SK-N-SH (cell line): ENCODE measurements around the gene CIT. TPM values are rescaled to one million over a fixed set of nuclear protein-coding genes. Genes with fewer than 3 reads are reported as not detected.

Experiments used
- CTCF ChIA-PET: fragments of 300-600, 350-600 bp; formaldehyde crosslinking; extraction: SDS; loops from one replicate; lab custom pipeline; 2021; lab: Yijun Ruan, JAX
- POLR2A ChIA-PET: fragments of 350-600 bp; sonication (Branson Sonifier 250); formaldehyde crosslinking; extraction: SDS; loops from one replicate; lab custom pipeline; 2020; ENCODE audit warnings: antibody characterized with exemption, inconsistent platforms; lab: Yijun Ruan, JAX
- DNase-seq: peaks from one replicate; pipeline ENCODE4 v3.0.0; 2012
- H2AFZ ChIP-seq: fragments of 200-600 bp; sonication (generic); 2 replicates; pipeline ENCODE4 v1.8.1; 2016; ENCODE audit warnings: antibody characterized with exemption, mild to moderate bottlenecking, low read depth
- H3F3A ChIP-seq: fragments of 200-600 bp; sonication (generic); replicated peaks from 2 replicates; pipeline ENCODE3; 2016; ENCODE audit warnings: antibody characterized with exemption, mild to moderate bottlenecking; ENCODE audit not compliant: insufficient read depth
- H3K27ac ChIP-seq, 2 experiments: fragments of 200-500 bp in 1 of 2; fragments of 200-600 bp in 1 of 2; sonication (Bioruptor generic) in 1 of 2; sonication (generic), shearing (Covaris generic) in 1 of 2; 2 replicates each; pipeline versions ENCODE4 v1.5.1 to v1.6.1; 2014 to 2016; ENCODE audit warnings: low read depth in 2 of 2, inconsistent platforms in 1 of 2, low read length in 1 of 2, mild to moderate bottlenecking in 1 of 2, mixed read lengths in 1 of 2
- H3K27me3 ChIP-seq: fragments of 200-600 bp; sonication (generic), shearing (Covaris generic); 2 replicates; pipeline ENCODE4 v1.6.1; 2016; ENCODE audit warnings: mixed run types; ENCODE audit not compliant: insufficient read depth
- H3K36me3 ChIP-seq, 2 experiments: fragments of 200-500 bp in 1 of 2; fragments of 200-600 bp in 1 of 2; sonication (Bioruptor generic) in 1 of 2; sonication (generic) in 1 of 2; replicated peaks in 1 of 2; 2 replicates each; pipeline versions ENCODE3 to v1.5.1; 2014 to 2016; ENCODE audit warnings: low read length in 1 of 2, mild to moderate bottlenecking in 1 of 2; ENCODE audit not compliant: insufficient read depth in 2 of 2, control insufficient read depth in 1 of 2
- H3K4me1 ChIP-seq, 2 experiments: fragments of 200-500 bp in 1 of 2; fragments of 200-600 bp in 1 of 2; sonication (Bioruptor generic) in 1 of 2; sonication (generic), shearing (Covaris generic) in 1 of 2; 2 replicates each; pipeline versions ENCODE4 v1.5.1 to v1.6.1; 2014 to 2016; ENCODE audit warnings: low read depth in 1 of 2, low read length in 1 of 2, mixed run types in 1 of 2; ENCODE audit not compliant: insufficient read depth in 2 of 2, control insufficient read depth in 1 of 2
- H3K4me2 ChIP-seq: fragments of 200-600 bp; sonication (generic), shearing (Covaris generic); 2 replicates; pipeline ENCODE4 v1.6.1; 2017; ENCODE audit warnings: mixed run types
- H3K4me3 ChIP-seq, 2 experiments: fragments of 200-500 bp in 1 of 2; fragments of 200-600 bp in 1 of 2; sonication (Bioruptor generic) in 1 of 2; sonication (generic), shearing (Covaris generic) in 1 of 2; 2 replicates each; pipeline versions ENCODE4 v1.5.1 to v1.8.1; 2014 to 2016; ENCODE audit warnings: low read depth in 2 of 2, inconsistent platforms in 1 of 2, low read length in 1 of 2, mild to moderate bottlenecking in 1 of 2, mixed read lengths in 1 of 2, moderate library complexity in 1 of 2
- H3K79me2 ChIP-seq: fragments of 200-600 bp; sonication (generic); 2 replicates; pipeline ENCODE4 v1.8.1; 2017; ENCODE audit warnings: mild to moderate bottlenecking; ENCODE audit not compliant: insufficient read depth
- H3K9ac ChIP-seq: fragments of 200-600 bp; sonication (generic); 2 replicates; pipeline ENCODE4 v1.6.1; 2017; ENCODE audit warnings: mixed run types
- H3K9me2 ChIP-seq: fragments of 200-600 bp; sonication (generic); 2 replicates; pipeline ENCODE4 v1.6.1; 2017; ENCODE audit warnings: mixed run types
- H3K9me3 ChIP-seq: fragments of 200-600 bp; sonication (generic); 2 replicates; pipeline ENCODE4 v1.6.1; 2017; ENCODE audit warnings: mixed run types, mild to moderate bottlenecking, moderate library complexity
- H4K20me1 ChIP-seq: fragments of 200-600 bp; sonication (generic); 2 replicates; pipeline ENCODE4 v1.6.1; 2017; ENCODE audit warnings: mild to moderate bottlenecking, mixed run types; ENCODE audit not compliant: insufficient read depth
- CHD2 ChIP-seq: fragments of 150-350 bp; IDR thresholded peaks from 2 replicates; pipeline ENCODE4 v1.6.1; 2018; ENCODE audit warnings: low read length; ENCODE audit not compliant: partially characterized antibody
- EZH2phosphoT487 ChIP-seq: fragments of 200-600 bp; sonication (generic); IDR thresholded peaks from 2 replicates; pipeline ENCODE4 v1.6.1; 2017; ENCODE audit warnings: low read depth, mixed run types, mild to moderate bottlenecking, antibody characterized with exemption, moderate library complexity, borderline replicate concordance
- FOXM1 ChIP-seq: IDR thresholded peaks from 2 replicates; pipeline ENCODE4 v1.4.0; 2012; ENCODE audit warnings: low read depth, mild to moderate bottlenecking
- GABPA ChIP-seq: IDR thresholded peaks from 2 replicates; pipeline ENCODE4 v1.4.0; 2012; ENCODE audit warnings: low read depth, mild to moderate bottlenecking
- MEF2A ChIP-seq: IDR thresholded peaks from 2 replicates; pipeline ENCODE4 v1.4.0; 2012; ENCODE audit warnings: low read depth, borderline replicate concordance
- MXI1 ChIP-seq: IDR thresholded peaks from 2 replicates; pipeline ENCODE4 v1.6.1; 2012; ENCODE audit warnings: mild to moderate bottlenecking, low read depth, low read length, improper control_type of control experiment
- NRF1 ChIP-seq: IDR thresholded peaks from 2 replicates; pipeline ENCODE4 v1.6.1; 2012; ENCODE audit warnings: low read depth, mild to moderate bottlenecking, low read length
- POLR2AphosphoS5 ChIP-seq: IDR thresholded peaks from 2 replicates; pipeline ENCODE4 v1.6.1; 2012; ENCODE audit warnings: low read depth, low read length
- RAD21 ChIP-seq: IDR thresholded peaks from 2 replicates; pipeline ENCODE4 v1.6.1; 2012; ENCODE audit warnings: mild to moderate bottlenecking, low read length
- SIN3A ChIP-seq: IDR thresholded peaks from 2 replicates; pipeline ENCODE4 v1.6.1; 2012; ENCODE audit warnings: low read depth, mild to moderate bottlenecking, low read length, moderate library complexity, borderline replicate concordance
- SMC3 ChIP-seq: IDR thresholded peaks from 2 replicates; pipeline ENCODE4 v1.6.1; 2012; ENCODE audit warnings: low read depth, low read length, improper control_type of control experiment
- TAF1 ChIP-seq: IDR thresholded peaks from 2 replicates; pipeline ENCODE4 v1.6.1; 2012; ENCODE audit warnings: low read depth, mild to moderate bottlenecking, low read length, moderate library complexity, borderline replicate concordance
- TEAD4 ChIP-seq: IDR thresholded peaks from 2 replicates; pipeline ENCODE4 v1.4.0; 2012; ENCODE audit warnings: mild to moderate bottlenecking, borderline replicate concordance; ENCODE audit not compliant: insufficient read depth
- WGBS: methylation state at CpG from one replicate; pipeline ENCODE4 v1.1.6; 2017; ENCODE audit warnings: low lambda C conversion rate; 5-methylcytosine and 5-hydroxymethylcytosine counted together
- polyA plus RNA-seq, 3 experiments: library from polyadenylated mRNA; depleted of rRNA; stranded (reverse); fragments of >200 nt; gene quantifications; 2 replicates each; pipeline ENCODE4 v1.2.3, GENCODE V29; 2012
- TF ChIP-seq, protein P1 (sequence below): IDR thresholded peaks from 2 replicates; pipeline ENCODE4 v1.6.1; 2012; ENCODE audit warnings: mild to moderate bottlenecking, low read depth, low read length, moderate library complexity
- TF ChIP-seq, protein P2 (sequence below): fragments of 200-600 bp; sonication (generic); IDR thresholded peaks from 2 replicates; pipeline ENCODE4 v1.6.1; 2017; ENCODE audit warnings: antibody characterized with exemption, mild to moderate bottlenecking, moderate library complexity
- TF ChIP-seq, protein P3 (sequence below): IDR thresholded peaks from 2 replicates; pipeline ENCODE4; 2012
- TF ChIP-seq, protein P4 (sequence below): IDR thresholded peaks from 2 replicates; pipeline ENCODE4 v1.4.0; 2012; ENCODE audit warnings: low read depth

Gene CIT
- polyA plus RNA-seq, 1 of the 3 experiments (the other 2 are of a cell fraction): 7.7 TPM

DNA sequence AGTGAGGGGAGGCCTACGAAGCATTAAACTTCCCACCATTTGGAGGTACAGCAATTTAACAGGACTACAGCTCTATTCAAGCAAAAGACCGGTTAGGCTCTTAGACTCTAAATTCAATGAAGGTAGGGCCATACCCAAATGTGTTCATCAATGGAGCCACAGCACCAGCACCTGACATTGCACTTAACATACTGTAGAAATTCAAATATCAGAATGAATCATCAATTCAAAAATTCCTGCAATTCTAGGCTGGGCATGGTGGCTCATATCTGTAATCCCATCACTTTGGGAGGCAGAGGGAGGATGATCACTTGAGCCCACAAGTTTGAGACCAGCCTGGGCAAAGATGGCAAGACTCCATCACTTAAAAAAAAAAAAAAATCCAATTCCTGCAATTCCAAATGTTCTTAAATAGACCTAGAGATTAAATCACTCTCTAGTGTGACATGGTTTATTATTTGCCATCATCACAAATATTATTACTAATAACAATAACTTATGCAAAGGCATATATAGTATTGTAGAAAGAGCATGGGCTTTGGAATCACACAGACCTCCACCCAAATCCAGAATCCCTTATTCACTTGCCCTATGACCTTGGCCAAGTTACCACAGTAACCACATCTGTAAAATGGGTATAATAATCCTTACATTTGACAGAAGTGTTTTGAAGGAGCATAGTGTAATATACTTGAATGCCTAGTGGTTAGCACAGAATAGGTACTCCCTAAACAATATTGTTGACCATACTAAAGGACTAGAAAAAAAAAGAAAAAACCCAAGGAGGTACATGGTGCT is 59.4 kb downstream of the CIT start:
- no peaks in the 10 kb centered on the region for H4K20me1 ChIP-seq
- no peaks in the 10 kb centered on the region for H3K9me3 ChIP-seq
- no peak overlapping the region for H3K4me2 ChIP-seq
- peaks cover 12 to 13% of the 10 kb centered on the region in 2 experiments for H3K36me3 ChIP-seq
- H3K9ac ChIP-seq: no peak overlapping the region
- H3F3A ChIP-seq: peaks cover 6% of the 10 kb centered on the region
- no peak overlapping the region for H2AFZ ChIP-seq
- H3K27ac ChIP-seq: no peak overlapping the region
- H3K4me3 ChIP-seq: no peak overlapping the region
- no peaks in the 10 kb centered on the region; a peak in 1 of 4 replicates for H3K4me1 ChIP-seq
- peaks cover 34% of the 10 kb centered on the region; the same call in 1 of the 2 replicates for H3K79me2 ChIP-seq
- no peak for DNase-seq
- ChIA-PET POLR2A (no interaction called here), CTCF (interaction anchor here (1.0 kb wide), 1 partner anchor 8 kb away, joined by 3 read pairs; no protein-coding TSS in a partner anchor)
- WGBS: 100% methylated on average over 2 of the region's 2 CpGs
- no peaks in the 10 kb centered on the region for H3K27me3 ChIP-seq
- H3K9me2 ChIP-seq: no peaks in the 10 kb centered on the region
- no peak for TF ChIP-seq SIN3A
- TF ChIP-seq FOXM1: no peak
- no peak for TF ChIP-seq RAD21
- TF ChIP-seq POLR2AphosphoS5: no peak
- TF ChIP-seq TAF1: no peak
- TF ChIP-seq CHD2: no peak
- no peak for TF ChIP-seq MXI1
- no peak for TF ChIP-seq GABPA
- TF ChIP-seq, protein P1, sequence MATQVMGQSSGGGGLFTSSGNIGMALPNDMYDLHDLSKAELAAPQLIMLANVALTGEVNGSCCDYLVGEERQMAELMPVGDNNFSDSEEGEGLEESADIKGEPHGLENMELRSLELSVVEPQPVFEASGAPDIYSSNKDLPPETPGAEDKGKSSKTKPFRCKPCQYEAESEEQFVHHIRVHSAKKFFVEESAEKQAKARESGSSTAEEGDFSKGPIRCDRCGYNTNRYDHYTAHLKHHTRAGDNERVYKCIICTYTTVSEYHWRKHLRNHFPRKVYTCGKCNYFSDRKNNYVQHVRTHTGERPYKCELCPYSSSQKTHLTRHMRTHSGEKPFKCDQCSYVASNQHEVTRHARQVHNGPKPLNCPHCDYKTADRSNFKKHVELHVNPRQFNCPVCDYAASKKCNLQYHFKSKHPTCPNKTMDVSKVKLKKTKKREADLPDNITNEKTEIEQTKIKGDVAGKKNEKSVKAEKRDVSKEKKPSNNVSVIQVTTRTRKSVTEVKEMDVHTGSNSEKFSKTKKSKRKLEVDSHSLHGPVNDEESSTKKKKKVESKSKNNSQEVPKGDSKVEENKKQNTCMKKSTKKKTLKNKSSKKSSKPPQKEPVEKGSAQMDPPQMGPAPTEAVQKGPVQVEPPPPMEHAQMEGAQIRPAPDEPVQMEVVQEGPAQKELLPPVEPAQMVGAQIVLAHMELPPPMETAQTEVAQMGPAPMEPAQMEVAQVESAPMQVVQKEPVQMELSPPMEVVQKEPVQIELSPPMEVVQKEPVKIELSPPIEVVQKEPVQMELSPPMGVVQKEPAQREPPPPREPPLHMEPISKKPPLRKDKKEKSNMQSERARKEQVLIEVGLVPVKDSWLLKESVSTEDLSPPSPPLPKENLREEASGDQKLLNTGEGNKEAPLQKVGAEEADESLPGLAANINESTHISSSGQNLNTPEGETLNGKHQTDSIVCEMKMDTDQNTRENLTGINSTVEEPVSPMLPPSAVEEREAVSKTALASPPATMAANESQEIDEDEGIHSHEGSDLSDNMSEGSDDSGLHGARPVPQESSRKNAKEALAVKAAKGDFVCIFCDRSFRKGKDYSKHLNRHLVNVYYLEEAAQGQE: no peak
- no peak for TF ChIP-seq EZH2phosphoT487
- TF ChIP-seq TEAD4: no peak
- TF ChIP-seq, protein P2, sequence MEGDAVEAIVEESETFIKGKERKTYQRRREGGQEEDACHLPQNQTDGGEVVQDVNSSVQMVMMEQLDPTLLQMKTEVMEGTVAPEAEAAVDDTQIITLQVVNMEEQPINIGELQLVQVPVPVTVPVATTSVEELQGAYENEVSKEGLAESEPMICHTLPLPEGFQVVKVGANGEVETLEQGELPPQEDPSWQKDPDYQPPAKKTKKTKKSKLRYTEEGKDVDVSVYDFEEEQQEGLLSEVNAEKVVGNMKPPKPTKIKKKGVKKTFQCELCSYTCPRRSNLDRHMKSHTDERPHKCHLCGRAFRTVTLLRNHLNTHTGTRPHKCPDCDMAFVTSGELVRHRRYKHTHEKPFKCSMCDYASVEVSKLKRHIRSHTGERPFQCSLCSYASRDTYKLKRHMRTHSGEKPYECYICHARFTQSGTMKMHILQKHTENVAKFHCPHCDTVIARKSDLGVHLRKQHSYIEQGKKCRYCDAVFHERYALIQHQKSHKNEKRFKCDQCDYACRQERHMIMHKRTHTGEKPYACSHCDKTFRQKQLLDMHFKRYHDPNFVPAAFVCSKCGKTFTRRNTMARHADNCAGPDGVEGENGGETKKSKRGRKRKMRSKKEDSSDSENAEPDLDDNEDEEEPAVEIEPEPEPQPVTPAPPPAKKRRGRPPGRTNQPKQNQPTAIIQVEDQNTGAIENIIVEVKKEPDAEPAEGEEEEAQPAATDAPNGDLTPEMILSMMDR: no peak
- TF ChIP-seq SMC3: no peak
- TF ChIP-seq NRF1: no peak
- TF ChIP-seq, protein P3, sequence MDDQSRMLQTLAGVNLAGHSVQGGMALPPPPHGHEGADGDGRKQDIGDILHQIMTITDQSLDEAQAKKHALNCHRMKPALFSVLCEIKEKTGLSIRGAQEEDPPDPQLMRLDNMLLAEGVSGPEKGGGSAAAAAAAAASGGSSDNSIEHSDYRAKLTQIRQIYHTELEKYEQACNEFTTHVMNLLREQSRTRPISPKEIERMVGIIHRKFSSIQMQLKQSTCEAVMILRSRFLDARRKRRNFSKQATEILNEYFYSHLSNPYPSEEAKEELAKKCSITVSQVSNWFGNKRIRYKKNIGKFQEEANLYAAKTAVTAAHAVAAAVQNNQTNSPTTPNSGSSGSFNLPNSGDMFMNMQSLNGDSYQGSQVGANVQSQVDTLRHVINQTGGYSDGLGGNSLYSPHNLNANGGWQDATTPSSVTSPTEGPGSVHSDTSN: no peak
- TF ChIP-seq MEF2A: no peak
- TF ChIP-seq, protein P4, sequence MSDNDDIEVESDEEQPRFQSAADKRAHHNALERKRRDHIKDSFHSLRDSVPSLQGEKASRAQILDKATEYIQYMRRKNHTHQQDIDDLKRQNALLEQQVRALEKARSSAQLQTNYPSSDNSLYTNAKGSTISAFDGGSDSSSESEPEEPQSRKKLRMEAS: no peak
